Measurements from ENCODE around the gene ASXL2. TPM values are rescaled to one million over a fixed set of nuclear protein-coding genes. Genes with fewer than 3 reads are reported as not detected.

ASXL2 gene
- total RNA-seq, 1 donor from 2014 or later, result 25.8 TPM

DNA sequence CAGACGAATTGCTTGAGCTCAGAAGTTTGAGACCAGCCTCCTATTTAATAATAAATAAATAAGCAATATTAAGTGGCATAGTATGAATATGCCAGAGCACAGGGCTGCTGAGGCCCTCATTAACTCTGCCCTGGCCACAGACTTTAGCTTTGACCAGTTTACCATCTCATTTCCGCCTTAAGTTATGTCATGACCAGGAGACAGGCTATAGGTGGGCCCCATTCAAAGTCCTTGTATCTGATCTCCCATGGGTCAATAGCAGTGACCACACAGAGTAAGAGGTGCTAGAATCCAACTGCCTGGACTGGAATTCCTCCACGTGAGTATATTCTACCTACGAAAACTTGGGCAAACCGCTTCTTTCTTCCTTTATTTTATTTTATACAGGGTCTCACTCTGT lies 13.4 kb upstream of the ASXL2 start:
- TF ChIP-seq, protein P1, sequence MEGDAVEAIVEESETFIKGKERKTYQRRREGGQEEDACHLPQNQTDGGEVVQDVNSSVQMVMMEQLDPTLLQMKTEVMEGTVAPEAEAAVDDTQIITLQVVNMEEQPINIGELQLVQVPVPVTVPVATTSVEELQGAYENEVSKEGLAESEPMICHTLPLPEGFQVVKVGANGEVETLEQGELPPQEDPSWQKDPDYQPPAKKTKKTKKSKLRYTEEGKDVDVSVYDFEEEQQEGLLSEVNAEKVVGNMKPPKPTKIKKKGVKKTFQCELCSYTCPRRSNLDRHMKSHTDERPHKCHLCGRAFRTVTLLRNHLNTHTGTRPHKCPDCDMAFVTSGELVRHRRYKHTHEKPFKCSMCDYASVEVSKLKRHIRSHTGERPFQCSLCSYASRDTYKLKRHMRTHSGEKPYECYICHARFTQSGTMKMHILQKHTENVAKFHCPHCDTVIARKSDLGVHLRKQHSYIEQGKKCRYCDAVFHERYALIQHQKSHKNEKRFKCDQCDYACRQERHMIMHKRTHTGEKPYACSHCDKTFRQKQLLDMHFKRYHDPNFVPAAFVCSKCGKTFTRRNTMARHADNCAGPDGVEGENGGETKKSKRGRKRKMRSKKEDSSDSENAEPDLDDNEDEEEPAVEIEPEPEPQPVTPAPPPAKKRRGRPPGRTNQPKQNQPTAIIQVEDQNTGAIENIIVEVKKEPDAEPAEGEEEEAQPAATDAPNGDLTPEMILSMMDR (IDR thresholded peaks at IDR 0.05; ENCODE audit: insufficient read depth, low read depth, low read length), result no peak
- no peak for TF ChIP-seq EZH2 (IDR thresholded peaks at IDR 0.05; ENCODE audit: insufficient read depth, low read length)
- no peaks in the 10 kb centered on the region for H3K9me3 ChIP-seq (ENCODE audit: insufficient read depth, low read depth, low read length)
- H3K4me3 ChIP-seq (ENCODE audit: insufficient read depth, low read depth, low read length), result no peak overlapping the region
- H3K4me2 ChIP-seq (ENCODE audit: low read length), result no peak overlapping the region
- no peak overlapping the region for H2AFZ ChIP-seq (ENCODE audit: low read depth, low read length)
- Mint-ChIP-seq H3K9me3 (ENCODE audit: unreplicated experiment) (no peaks in the 10 kb centered on the region), H3K4me3 (ENCODE audit: unreplicated experiment) (no peak overlapping the region), H3K4me1 (ENCODE audit: low read depth, unreplicated experiment) (peaks cover 5% of the 10 kb centered on the region), H3K27me3 (ENCODE audit: low read depth, unreplicated experiment) (no peaks in the 10 kb centered on the region), H3K27ac (ENCODE audit: unreplicated experiment) (no peak overlapping the region), H3K36me3 (ENCODE audit: low read depth, unreplicated experiment) (no peaks in the 10 kb centered on the region)
- no peaks in the 10 kb centered on the region for H4K20me1 ChIP-seq (ENCODE audit: insufficient read depth, low read length)
- no peaks in the 10 kb centered on the region for H3K27me3 ChIP-seq (ENCODE audit: insufficient read depth, low read length)
- H3K79me2 ChIP-seq (ENCODE audit: insufficient read depth, low read length), result no peaks in the 10 kb centered on the region
- no peak overlapping the region for H3K9ac ChIP-seq (ENCODE audit: low read length)
- no peaks in the 10 kb centered on the region for H3K36me3 ChIP-seq (ENCODE audit: insufficient read depth, low read length)
- no peaks in the 10 kb centered on the region for H3K4me1 ChIP-seq (ENCODE audit: insufficient read depth, low read length)
- no peak for DNase-seq (ENCODE audit: low read depth)
- H3K27ac ChIP-seq (ENCODE audit: low read depth, low read length), result no peak overlapping the region
- no peak for FAIRE-seq

DNA sequence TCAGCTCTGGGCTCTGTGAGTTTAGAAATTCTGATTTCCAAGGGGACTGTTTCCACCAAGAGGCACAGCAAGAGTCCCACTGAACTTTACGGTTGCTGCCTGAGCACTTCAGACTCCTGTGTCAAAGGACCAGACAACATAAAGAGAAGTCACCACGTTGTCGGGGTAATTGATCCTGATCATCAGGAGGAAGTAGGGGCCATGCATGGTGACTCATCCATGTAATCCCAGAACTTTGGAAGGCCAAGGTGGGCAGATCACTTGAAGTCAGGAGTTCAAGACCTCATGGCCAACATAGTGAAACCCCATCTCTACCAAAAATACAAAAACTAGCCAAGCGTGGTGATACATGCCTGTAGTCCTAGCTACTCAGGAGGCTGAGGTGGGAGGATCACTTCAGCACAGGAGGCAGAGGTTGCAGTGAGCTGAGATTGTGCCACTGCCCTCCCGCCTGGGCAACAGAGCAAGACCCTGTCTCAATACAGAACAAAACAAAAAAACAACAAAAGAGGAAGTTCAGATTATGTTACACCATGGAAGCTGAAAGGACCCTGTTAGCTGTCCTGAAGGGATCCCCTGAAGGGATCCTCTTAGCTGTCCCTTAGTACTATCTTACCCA lies 9.4 kb upstream of the ASXL2 start:
- Mint-ChIP-seq H3K36me3 (ENCODE audit: low read depth, unreplicated experiment) (no peaks in the 10 kb centered on the region), H3K4me1 (ENCODE audit: low read depth, unreplicated experiment) (peaks cover 10% of the 10 kb centered on the region)
- no peak for FAIRE-seq

DNA sequence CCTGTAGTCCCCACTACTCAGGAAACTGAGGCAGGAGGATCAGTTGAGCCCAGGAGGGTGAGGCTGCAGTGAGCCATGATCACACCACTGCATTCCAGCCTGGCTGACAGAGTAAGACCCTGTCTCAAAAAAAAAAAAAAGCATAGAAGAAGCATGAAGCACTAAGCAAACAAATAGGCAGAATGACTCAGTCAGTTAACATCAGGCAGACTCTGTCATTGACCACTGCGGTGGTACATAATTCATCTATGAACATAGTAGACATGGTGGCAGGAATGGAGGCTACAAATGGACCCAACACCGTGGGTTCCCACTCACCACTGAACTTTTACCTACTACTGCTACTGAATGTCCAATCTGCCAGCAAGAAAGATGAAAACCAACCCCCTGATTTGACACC lies 7.6 kb upstream of the ASXL2 start:
- no peaks in the 10 kb centered on the region for H4K20me1 ChIP-seq (ENCODE audit: insufficient read depth, low read length)
- Mint-ChIP-seq H3K36me3 (ENCODE audit: low read depth, unreplicated experiment) (no peaks in the 10 kb centered on the region), H3K4me3 (ENCODE audit: unreplicated experiment) (no peak overlapping the region), H3K9me3 (ENCODE audit: unreplicated experiment) (no peaks in the 10 kb centered on the region), H3K27me3 (ENCODE audit: low read depth, unreplicated experiment) (no peaks in the 10 kb centered on the region), H3K27ac (ENCODE audit: unreplicated experiment) (no peak overlapping the region), H3K4me1 (ENCODE audit: low read depth, unreplicated experiment) (peaks cover 10% of the 10 kb centered on the region)
- no peaks in the 10 kb centered on the region for H3K36me3 ChIP-seq (ENCODE audit: insufficient read depth, low read length)
- no peaks in the 10 kb centered on the region for H3K27me3 ChIP-seq (ENCODE audit: insufficient read depth, low read length)
- H3K4me2 ChIP-seq (ENCODE audit: low read length), result peak overlapping the region; percentile 44
- no peak overlapping the region for H3K9ac ChIP-seq (ENCODE audit: low read length)
- TF ChIP-seq, protein P1 (IDR thresholded peaks at IDR 0.05; ENCODE audit: insufficient read depth, low read depth, low read length), result no peak
- no peak for TF ChIP-seq EZH2 (IDR thresholded peaks at IDR 0.05; ENCODE audit: insufficient read depth, low read length)
- H3K27ac ChIP-seq (ENCODE audit: low read depth, low read length), result peak overlapping the region; percentile 22
- no peaks in the 10 kb centered on the region for H3K79me2 ChIP-seq (ENCODE audit: insufficient read depth, low read length)
- DNase-seq (ENCODE audit: low read depth) (peak; percentile 91), FAIRE-seq (peak; percentile 26)
- no peak overlapping the region for H3K4me3 ChIP-seq (ENCODE audit: insufficient read depth, low read depth, low read length)
- peaks cover 9% of the 10 kb centered on the region for H3K4me1 ChIP-seq (ENCODE audit: insufficient read depth, low read length)
- no peaks in the 10 kb centered on the region for H3K9me3 ChIP-seq (ENCODE audit: insufficient read depth, low read depth, low read length)
- no peak overlapping the region for H2AFZ ChIP-seq (ENCODE audit: low read depth, low read length)

More for the DNA sequence above, 9.4 kb upstream of the ASXL2 start:
- no peaks in the 10 kb centered on the region for H3K9me3 ChIP-seq (ENCODE audit: insufficient read depth, low read depth, low read length)
- no peaks in the 10 kb centered on the region for H3K36me3 ChIP-seq (ENCODE audit: insufficient read depth, low read length)
- H3K4me1 ChIP-seq (ENCODE audit: insufficient read depth, low read length), result peaks cover 9% of the 10 kb centered on the region
- H4K20me1 ChIP-seq (ENCODE audit: insufficient read depth, low read length), result no peaks in the 10 kb centered on the region
- no peak for DNase-seq (ENCODE audit: low read depth)
- H3K4me3 ChIP-seq (ENCODE audit: insufficient read depth, low read depth, low read length), result no peak overlapping the region
- no peak overlapping the region for H3K4me2 ChIP-seq (ENCODE audit: low read length)
- no peaks in the 10 kb centered on the region for H3K27me3 ChIP-seq (ENCODE audit: insufficient read depth, low read length)
- Mint-ChIP-seq H3K27ac (ENCODE audit: unreplicated experiment) (no peak overlapping the region), H3K9me3 (ENCODE audit: unreplicated experiment) (no peaks in the 10 kb centered on the region), H3K27me3 (ENCODE audit: low read depth, unreplicated experiment) (no peaks in the 10 kb centered on the region), H3K4me3 (ENCODE audit: unreplicated experiment) (no peak overlapping the region)
- TF ChIP-seq, protein P1 (IDR thresholded peaks at IDR 0.05; ENCODE audit: insufficient read depth, low read depth, low read length), result no peak
- TF ChIP-seq EZH2 (IDR thresholded peaks at IDR 0.05; ENCODE audit: insufficient read depth, low read length), result no peak
- H3K79me2 ChIP-seq (ENCODE audit: insufficient read depth, low read length), result no peaks in the 10 kb centered on the region
- no peak overlapping the region for H2AFZ ChIP-seq (ENCODE audit: low read depth, low read length)
- H3K27ac ChIP-seq (ENCODE audit: low read depth, low read length), result no peak overlapping the region
- H3K9ac ChIP-seq (ENCODE audit: low read length), result no peak overlapping the region

All from astrocyte (in vitro differentiated cells and primary cell).